T-cell (primary cell): ENCODE results near the gene EVX1. TPM values are rescaled to one million over a fixed set of nuclear protein-coding genes. Genes with fewer than 3 reads are reported as not detected.
A peak's percentile ranks its signal among the peaks of the same experiment; 100 is the strongest.

Experiments used
- ATAC-seq, 4 experiments: fragments of 200-7000 bp in 3 of 4; fragments of 150-1000 bp in 1 of 4; cut with Tn5 transposase; replicated peaks in 1 of 4; 1 replicate in 3 of 4; 2 replicates in 1 of 4; pipeline ENCODE4 v1.10.0; 2021; ENCODE audit warnings: moderate library complexity in 3 of 4, mild to moderate bottlenecking in 2 of 4, moderate number of reproducible peaks in 1 of 4
- CTCF ChIA-PET, 2 donors: fragments of 300-600 bp; sonication (Branson Sonifier 250); formaldehyde crosslinking; loops; one replicate each; lab custom pipeline; 2022; ENCODE audit warnings: antibody characterized with exemption in 2 of 2; lab: Charles Lee
- POLR2A ChIA-PET, 2 donors: fragments of 300-600 bp; sonication (Branson Sonifier 250); formaldehyde crosslinking; loops; one replicate each; lab custom pipeline; 2022; ENCODE audit warnings: antibody characterized with exemption in 2 of 2; lab: Charles Lee
- DNase-seq, 35 experiments: peaks; one replicate each; pipeline versions ENCODE4 v3.0.0 to v3.0.0-alpha.2; 2013 to 2023
- H3K27ac ChIP-seq: one replicate; pipeline ENCODE4 v1.5.1; 2013; ENCODE audit warnings: low read length
- H3K27me3 ChIP-seq, 2 experiments: replicated peaks in 1 of 2; 1 replicate in 1 of 2; 2 replicates in 1 of 2; pipeline versions ENCODE4 v1.6.1 to v1.7.0; 2013; ENCODE audit warnings: low read length in 1 of 2, mixed read lengths in 1 of 2; ENCODE audit not compliant: control insufficient read depth in 2 of 2, insufficient read depth in 2 of 2; ENCODE audit errors: extremely low read depth in 1 of 2
- H3K36me3 ChIP-seq, 2 donors: 1 replicate in 1 of 2; 2 replicates in 1 of 2; pipeline versions ENCODE4 v1.6.1 to v1.7.0; 2013; ENCODE audit warnings: low read length in 1 of 2; ENCODE audit not compliant: control insufficient read depth in 2 of 2, insufficient read depth in 1 of 2; ENCODE audit errors: extremely low read depth in 1 of 2
- H3K4me1 ChIP-seq, 2 experiments: 1 replicate in 1 of 2; 2 replicates in 1 of 2; pipeline versions ENCODE4 v1.6.1 to v1.7.0; 2013; ENCODE audit warnings: low read length in 2 of 2, mixed read lengths in 1 of 2; ENCODE audit not compliant: insufficient read depth in 2 of 2, control insufficient read depth in 1 of 2; ENCODE audit errors: extremely low read depth in 1 of 2
- H3K4me3 ChIP-seq, 2 donors: 1 replicate in 1 of 2; 2 replicates in 1 of 2; pipeline versions ENCODE4 v1.5.1 to v1.7.0; 2013; ENCODE audit warnings: mild to moderate bottlenecking in 2 of 2, low read length in 1 of 2, moderate library complexity in 1 of 2; ENCODE audit not compliant: control insufficient read depth in 1 of 2; ENCODE audit errors: extremely low read depth in 1 of 2
- H3K9me3 ChIP-seq: 2 replicates; pipeline ENCODE4 v1.7.0; 2013
- H3K27ac Mint-ChIP-seq, 2 donors: one replicate each; pipeline ENCODE4 v1.8.0; 2020 to 2021; ENCODE audit warnings: mild to moderate bottlenecking in 2 of 2, mixed read lengths in 2 of 2
- H3K27me3 Mint-ChIP-seq, 2 donors: one replicate each; pipeline ENCODE4 v1.8.0; 2021 to 2022; ENCODE audit warnings: mixed read lengths in 2 of 2
- H3K36me3 Mint-ChIP-seq: one replicate; pipeline ENCODE4 v1.8.0; 2021; ENCODE audit warnings: mixed read lengths
- H3K4me1 Mint-ChIP-seq, 3 donors: one replicate each; pipeline ENCODE4 v1.8.0; 2020 to 2022; ENCODE audit warnings: mixed read lengths in 3 of 3, mild to moderate bottlenecking in 1 of 3
- H3K4me3 Mint-ChIP-seq, 3 donors: one replicate each; pipeline ENCODE4 v1.8.0; 2020 to 2022; ENCODE audit warnings: mild to moderate bottlenecking in 3 of 3, mixed read lengths in 3 of 3, moderate library complexity in 3 of 3
- H3K9me3 Mint-ChIP-seq, 3 donors: one replicate each; pipeline ENCODE4 v1.8.0; 2020 to 2022; ENCODE audit warnings: mixed read lengths in 3 of 3
- WGBS: methylation state at CpG from one replicate; pipeline ENCODE4 v1.1.5; 2013; ENCODE audit warnings: missing lambda C conversion rate; ENCODE audit not compliant: insufficient coverage; 5-methylcytosine and 5-hydroxymethylcytosine counted together
- total RNA-seq, 35 experiments: library from RNA in 6 of 35; stranded (reverse) in 6 of 35; fragments of 120-200 nt in 1 of 35; gene quantifications; one replicate each; pipeline versions ENCODE4 v1.2.1 to v1.2.4 and lab custom pipeline; 2013 to 2026

Gene EVX1
- total RNA-seq, 5 donors from 2014 or later (not counting 1 experiment from before 2014, with no cell fraction given), result 0.16 TPM; not detected in 4

GRCh38 chr7:27221201-27221797, 21.3 kb upstream of the EVX1 start:
- H3K27ac Mint-ChIP-seq, result no peak overlapping the region
- Histone ChIP-seq H3K4me3 (no peak overlapping the region), H3K9me3 (no peaks in the 10 kb centered on the region), H3K4me1 (peaks cover 0 to 3% of the 10 kb centered on the region in 2 experiments), H3K27ac (no peak overlapping the region), H3K36me3 (no peaks in the 10 kb centered on the region), H3K27me3 (peaks cover 38 to 41% of the 10 kb centered on the region in 2 experiments)
- POLR2A ChIA-PET, result no interaction called here
- no peak overlapping the region for H3K4me3 Mint-ChIP-seq
- no peak for DNase-seq
- no peaks in the 10 kb centered on the region for H3K36me3 Mint-ChIP-seq
- peaks cover 5 to 10% (median 8%) of the 10 kb centered on the region in 3 donors for H3K4me1 Mint-ChIP-seq
- ATAC-seq, result no peak
- H3K27me3 Mint-ChIP-seq, result peaks cover 70 to 74% of the 10 kb centered on the region in 2 donors
- CTCF ChIA-PET, result no interaction called here
- no peaks in the 10 kb centered on the region for H3K9me3 Mint-ChIP-seq
- no CpG with 5 or more reads among the region's 3 CpGs for WGBS

GRCh38 chr7:27223941-27224575, 18.5 kb upstream of the EVX1 start:
- Histone ChIP-seq H3K4me1 (peaks cover 0 to 3% of the 10 kb centered on the region in 2 experiments), H3K4me3 (no peak overlapping the region), H3K27ac (no peak overlapping the region), H3K27me3 (peaks cover 30 to 43% of the 10 kb centered on the region in 2 experiments), H3K9me3 (no peaks in the 10 kb centered on the region), H3K36me3 (no peaks in the 10 kb centered on the region)
- Mint-ChIP-seq H3K9me3 (no peaks in the 10 kb centered on the region), H3K27me3 (peaks cover 73 to 78% of the 10 kb centered on the region in 2 donors), H3K4me1 (peaks cover 5 to 10% (median 8%) of the 10 kb centered on the region in 3 donors), H3K36me3 (no peaks in the 10 kb centered on the region), H3K27ac (no peak overlapping the region), H3K4me3 (no peak overlapping the region)
- CTCF ChIA-PET, result no interaction called here
- ATAC-seq (no peak), DNase-seq (no peak)
- POLR2A ChIA-PET, result no interaction called here

GRCh38 chr7:27224983-27225934, 17.3 kb upstream of the EVX1 start:
- DNase-seq, result no peak
- Histone ChIP-seq H3K4me1 (peaks cover 0 to 1% of the 10 kb centered on the region in 2 experiments), H3K27me3 (peaks cover 18 to 36% of the 10 kb centered on the region in 2 experiments), H3K9me3 (no peaks in the 10 kb centered on the region), H3K36me3 (no peaks in the 10 kb centered on the region), H3K27ac (no peak overlapping the region), H3K4me3 (no peak overlapping the region)
- Mint-ChIP-seq H3K36me3 (no peaks in the 10 kb centered on the region), H3K9me3 (no peaks in the 10 kb centered on the region), H3K4me1 (peaks cover 0 to 4% (median 2%) of the 10 kb centered on the region in 3 donors), H3K27me3 (peaks cover 71 to 75% of the 10 kb centered on the region in 2 donors), H3K27ac (peak overlapping the region in 1 of 2 donors; percentile 50), H3K4me3 (no peak overlapping the region)
- ATAC-seq, result no peak
- ChIA-PET CTCF (no interaction called here), POLR2A (interaction anchor here in 1 of 2 donors (0.7 kb wide), 1 partner anchor 350 kb away, joined by 4 read pairs; no protein-coding TSS in a partner anchor)
- 10% methylated on average over 51 of the region's 61 CpGs for WGBS

- ChIA-PET CTCF (no interaction called here), POLR2A (no interaction called here)
- ATAC-seq (no peak), DNase-seq (no peak)
- H3K27me3 Mint-ChIP-seq, result peaks cover 59 to 66% of the 10 kb centered on the region in 2 donors
- no peaks in the 10 kb centered on the region for H3K36me3 ChIP-seq
- no peak overlapping the region for H3K27ac ChIP-seq
- WGBS, result 60% methylated on average over 3 of the region's 4 CpGs
- H3K9me3 ChIP-seq, result no peaks in the 10 kb centered on the region
- H3K4me1 Mint-ChIP-seq, result peaks cover 0 to 2% (median 2%) of the 10 kb centered on the region in 3 donors
- no peak overlapping the region for H3K27ac Mint-ChIP-seq
- H3K9me3 Mint-ChIP-seq, result no peaks in the 10 kb centered on the region
- H3K4me3 ChIP-seq, result no peak overlapping the region
- peaks cover 13 to 23% of the 10 kb centered on the region in 2 experiments for H3K27me3 ChIP-seq
- no peak overlapping the region for H3K4me3 Mint-ChIP-seq
- no peaks in the 10 kb centered on the region for H3K36me3 Mint-ChIP-seq
- H3K4me1 ChIP-seq, result no peaks in the 10 kb centered on the region
Observed at GRCh38 chr7:27229448-27229847, 13.2 kb upstream of the EVX1 start.

DNA sequence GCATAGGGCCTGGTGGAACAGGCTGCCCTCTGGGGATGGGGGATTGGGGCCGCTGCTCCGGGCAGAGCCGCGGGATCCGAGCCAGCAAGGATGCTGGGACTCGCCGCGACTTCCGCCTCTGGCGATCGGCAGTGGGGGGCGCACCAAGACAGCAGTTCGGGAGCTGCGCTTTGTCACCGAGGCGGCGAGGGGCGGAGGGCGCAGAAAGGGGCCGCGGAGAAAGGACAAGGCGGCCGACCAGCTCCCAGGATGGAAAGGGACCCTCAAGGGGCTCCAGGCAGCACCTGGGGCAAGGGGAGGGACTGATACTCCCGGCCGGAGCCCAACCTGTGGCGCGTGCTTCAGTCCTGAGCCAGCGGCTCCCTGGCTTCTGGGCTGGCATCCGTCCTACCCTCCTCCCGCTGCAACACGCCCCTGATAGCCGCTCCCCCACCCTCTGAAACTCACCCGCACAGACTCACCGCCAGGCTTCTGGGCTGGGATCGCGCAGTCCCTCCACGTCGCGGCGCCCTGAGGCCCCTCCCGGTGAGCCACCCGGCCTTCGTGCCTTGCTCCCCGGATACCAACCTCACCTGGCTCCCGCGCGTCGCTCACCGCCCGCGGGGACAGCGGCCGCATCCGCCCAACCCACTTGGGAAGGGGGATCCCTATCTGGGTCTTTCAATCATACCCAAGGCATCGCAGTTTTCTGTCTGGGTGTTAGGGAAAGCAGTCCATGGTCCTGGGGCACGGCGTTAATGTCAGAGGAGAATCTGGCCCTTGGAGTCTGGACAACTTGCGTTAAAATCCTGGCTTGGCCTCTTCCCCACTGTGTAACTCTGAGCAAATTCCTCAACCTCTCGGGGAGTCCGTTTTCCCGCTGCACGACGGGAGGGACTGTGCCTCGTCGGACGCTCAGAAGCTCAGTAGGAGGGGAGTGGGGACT, 7.0 kb upstream of the EVX1 start:
- Mint-ChIP-seq H3K9me3 (no peaks in the 10 kb centered on the region), H3K36me3 (no peaks in the 10 kb centered on the region), H3K4me3 (peak overlapping the region in 1 of 3 donors; percentile 50), H3K27me3 (peaks cover 54 to 72% of the 10 kb centered on the region in 2 donors), H3K4me1 (peaks cover 0 to 20% (median 14%) of the 10 kb centered on the region in 3 donors), H3K27ac (no peak overlapping the region)
- ChIA-PET POLR2A (interaction anchor here in 1 of 2 donors (0.6 kb wide), 1 partner anchor 13 kb away, joined by 4 read pairs; no protein-coding TSS in a partner anchor), CTCF (no interaction called here)
- Histone ChIP-seq H3K27ac (no peak overlapping the region), H3K4me1 (peaks cover 0 to 22% of the 10 kb centered on the region in 2 experiments), H3K36me3 (no peaks in the 10 kb centered on the region), H3K4me3 (peak overlapping the region in 1 of 2 donors; percentile 26), H3K9me3 (no peaks in the 10 kb centered on the region), H3K27me3 (peaks cover 16 to 68% of the 10 kb centered on the region in 2 experiments)
- DNase-seq, result no peak
- peak in 2 of 4 experiments; percentile 12 to 22 for ATAC-seq
- 5% methylated on average over 47 of the region's 66 CpGs for WGBS
